HG03280 (cell line): Measurements from ENCODE around the gene RAB23.

Source experiments
- ATAC-seq: cut with Tn5 transposase; IDR thresholded peaks from one replicate; pipeline ENCODE4 v1.9.1; 2021; ENCODE audit warnings: mild to moderate bottlenecking, moderate library complexity; ENCODE audit not compliant: unreplicated experiment

Gene RAB23

DNA sequence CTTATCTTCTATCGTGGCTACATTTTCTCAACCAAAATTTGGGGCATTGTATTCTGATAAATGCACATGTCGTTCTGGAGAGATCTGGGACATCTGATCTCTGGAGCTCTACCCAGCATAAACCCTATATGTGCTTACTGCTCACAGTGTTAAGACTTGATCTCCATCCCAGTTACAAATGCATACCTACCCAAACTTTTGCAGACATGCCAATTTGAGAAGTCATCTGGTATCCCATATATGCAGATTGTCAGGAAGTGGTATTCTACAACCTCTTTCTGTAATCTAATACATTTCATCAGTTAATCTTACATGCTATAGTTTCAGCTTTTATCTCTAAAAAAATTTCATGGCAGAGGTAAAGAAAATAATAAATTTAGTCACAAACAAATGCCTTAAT lies 38.8 kb downstream of the RAB23 start:
- no peak for ATAC-seq

DNA sequence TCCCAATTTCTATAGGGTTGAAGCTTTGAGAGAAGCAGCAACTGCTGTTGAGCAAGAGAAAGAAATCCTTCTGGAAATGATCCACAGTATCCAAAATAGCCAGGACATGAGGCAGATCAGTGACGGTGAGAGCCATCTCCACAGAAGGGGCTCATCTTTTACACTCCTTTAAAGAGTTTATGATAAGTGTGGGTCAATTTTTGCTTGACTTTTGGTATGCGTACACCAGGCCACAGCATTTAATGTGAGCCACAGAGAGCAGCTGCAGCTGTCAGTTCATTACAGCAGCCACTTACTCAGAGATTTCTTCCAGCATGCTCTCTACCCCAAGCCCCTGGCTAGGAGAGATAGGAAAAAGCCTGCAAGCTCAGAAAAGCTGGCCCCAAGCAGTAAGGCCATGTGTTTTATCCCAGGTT lies 40.1 kb downstream of the RAB23 start:
- ATAC-seq = no peak

DNA sequence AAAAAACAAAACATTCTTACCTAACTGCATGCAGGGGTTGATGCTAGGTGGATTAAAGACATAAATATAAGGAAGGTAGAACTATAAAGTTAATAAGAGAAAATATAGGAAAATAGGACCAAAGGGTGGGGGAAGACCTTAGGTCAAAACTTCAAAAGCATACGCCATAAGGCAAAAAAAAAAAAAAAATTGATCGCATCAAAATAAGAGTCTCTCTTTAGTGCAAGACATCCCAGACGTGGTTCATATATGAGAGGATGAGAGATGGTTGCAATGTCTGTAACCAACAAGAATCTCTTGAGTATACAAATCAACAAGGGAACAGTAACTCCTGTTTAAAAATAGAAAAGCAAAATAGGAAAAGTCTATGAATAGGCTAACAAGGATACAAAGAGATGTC lies 41.5 kb downstream of the RAB23 start:
- ATAC-seq = no peak

DNA sequence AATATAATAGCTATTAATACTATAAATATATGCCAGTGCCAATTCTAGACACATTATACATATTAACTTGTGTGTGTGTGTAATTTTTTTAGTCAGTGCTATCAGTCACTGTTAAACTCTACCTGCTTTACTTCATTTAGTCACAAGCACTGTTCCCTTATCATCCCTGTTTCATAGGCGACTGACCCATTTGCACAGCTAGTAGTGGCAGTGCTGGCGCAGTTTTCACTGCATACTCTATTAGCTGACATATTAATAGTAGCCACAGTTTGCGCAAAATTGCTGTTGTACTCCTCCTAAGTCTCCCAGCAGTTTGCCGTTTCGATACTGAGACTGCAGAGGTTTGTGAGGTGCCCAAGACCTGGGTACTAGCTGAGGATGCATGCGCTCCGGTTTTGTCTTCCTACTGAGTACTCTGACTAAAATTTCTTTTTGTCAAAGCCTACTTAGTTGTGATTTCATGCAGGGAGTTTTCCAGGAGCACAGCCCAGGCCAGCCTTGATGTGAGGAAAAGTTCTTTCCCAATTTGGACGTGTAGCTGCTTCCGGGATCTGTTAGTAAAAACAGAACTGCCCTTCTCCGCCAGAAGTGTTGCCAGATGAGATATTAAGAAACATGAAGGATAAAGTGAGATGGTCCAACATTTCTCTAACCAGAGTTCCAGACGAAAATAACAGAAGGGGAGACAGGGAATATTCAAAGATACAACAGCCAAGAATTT lies 44.4 kb downstream of the RAB23 start:
- ATAC-seq = no peak

DNA sequence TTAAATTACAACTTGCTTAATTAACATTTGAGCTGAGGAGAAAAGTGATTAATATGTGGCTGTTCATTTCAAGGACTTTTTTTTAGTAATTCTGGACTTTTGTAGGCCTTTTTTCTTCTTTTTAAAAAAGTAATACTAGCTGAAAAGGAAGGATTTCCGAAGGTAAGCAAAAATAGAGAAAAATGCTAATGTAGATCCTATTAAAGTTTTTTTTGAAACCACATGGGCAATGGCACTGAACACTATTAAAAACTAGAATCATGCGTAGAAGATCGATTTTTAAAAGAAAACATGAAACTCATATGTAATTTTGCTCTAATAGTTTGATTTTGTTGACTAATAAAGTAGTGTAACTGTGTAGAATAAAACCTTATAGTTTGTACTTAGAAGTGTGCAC lies 47.6 kb downstream of the RAB23 start:
- ATAC-seq = no peak

DNA sequence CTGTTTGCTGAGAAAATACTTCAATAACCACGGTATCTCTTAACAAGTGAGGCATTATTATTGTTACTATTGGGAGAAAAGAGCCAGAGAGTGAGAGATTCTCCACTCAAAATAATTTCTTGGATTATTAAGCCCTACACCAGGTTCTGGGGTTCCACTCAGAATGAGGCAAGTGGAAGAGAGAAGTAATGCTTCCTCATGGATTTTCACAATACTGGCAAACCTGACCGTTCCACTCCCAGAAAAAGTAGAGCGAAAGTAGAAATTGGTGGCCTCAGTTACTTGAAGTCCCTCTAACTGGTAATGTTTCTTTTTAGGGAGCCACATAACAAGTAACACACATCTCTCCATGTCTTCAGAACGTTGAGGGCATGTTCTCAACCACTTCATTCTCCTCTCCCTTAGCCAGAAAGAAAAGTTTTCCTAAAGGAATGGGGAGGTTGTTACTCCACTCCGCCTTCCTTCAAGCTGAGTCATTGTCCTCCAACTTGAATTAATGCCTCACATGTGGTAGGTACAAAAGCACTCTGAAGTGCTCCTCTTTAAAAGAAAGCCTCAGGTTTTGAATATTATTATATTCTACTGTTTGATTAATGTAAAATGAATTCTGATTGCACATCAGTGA lies 48.1 kb downstream of the RAB23 start:
- ATAC-seq = no peak

DNA sequence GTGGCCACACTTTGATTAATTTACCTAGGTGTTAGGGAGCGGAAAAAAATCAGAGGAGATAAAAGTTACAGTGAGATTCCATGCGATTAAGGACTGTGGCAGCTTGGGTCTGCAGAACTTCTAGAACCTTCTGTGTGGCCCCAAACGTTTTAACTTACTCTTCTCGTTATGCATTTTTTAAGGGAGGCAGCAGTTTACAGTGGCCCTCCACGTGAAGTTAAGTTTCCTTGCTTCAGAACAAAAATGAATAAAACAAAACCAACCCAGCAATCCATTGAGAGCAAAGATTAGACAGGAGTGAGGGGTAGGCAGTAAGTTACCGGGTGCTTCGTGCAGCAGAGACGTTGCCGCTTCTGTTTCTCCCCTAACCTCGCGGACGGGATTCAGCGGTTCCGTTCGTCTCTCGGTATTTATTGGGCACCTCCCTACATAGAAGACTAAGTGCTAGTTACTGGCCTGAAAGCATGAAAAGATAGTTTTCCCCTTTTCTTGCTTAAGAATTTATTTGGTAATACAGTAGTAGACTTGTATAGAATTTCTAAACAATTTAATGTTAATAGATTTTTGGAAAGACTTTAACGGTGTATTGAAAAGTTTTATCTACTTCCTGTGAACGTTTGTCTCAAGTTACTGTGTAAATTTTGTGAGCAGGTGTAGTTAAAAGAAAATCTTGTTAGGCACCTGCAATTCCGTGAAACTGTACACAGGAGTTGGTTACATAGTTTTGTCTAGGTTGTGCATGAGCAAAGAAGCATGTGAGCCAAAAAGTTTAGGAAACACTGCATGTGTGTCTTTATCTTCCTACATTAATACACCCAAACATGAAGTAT lies 48.8 kb downstream of the RAB23 start:
- no peak for ATAC-seq

DNA sequence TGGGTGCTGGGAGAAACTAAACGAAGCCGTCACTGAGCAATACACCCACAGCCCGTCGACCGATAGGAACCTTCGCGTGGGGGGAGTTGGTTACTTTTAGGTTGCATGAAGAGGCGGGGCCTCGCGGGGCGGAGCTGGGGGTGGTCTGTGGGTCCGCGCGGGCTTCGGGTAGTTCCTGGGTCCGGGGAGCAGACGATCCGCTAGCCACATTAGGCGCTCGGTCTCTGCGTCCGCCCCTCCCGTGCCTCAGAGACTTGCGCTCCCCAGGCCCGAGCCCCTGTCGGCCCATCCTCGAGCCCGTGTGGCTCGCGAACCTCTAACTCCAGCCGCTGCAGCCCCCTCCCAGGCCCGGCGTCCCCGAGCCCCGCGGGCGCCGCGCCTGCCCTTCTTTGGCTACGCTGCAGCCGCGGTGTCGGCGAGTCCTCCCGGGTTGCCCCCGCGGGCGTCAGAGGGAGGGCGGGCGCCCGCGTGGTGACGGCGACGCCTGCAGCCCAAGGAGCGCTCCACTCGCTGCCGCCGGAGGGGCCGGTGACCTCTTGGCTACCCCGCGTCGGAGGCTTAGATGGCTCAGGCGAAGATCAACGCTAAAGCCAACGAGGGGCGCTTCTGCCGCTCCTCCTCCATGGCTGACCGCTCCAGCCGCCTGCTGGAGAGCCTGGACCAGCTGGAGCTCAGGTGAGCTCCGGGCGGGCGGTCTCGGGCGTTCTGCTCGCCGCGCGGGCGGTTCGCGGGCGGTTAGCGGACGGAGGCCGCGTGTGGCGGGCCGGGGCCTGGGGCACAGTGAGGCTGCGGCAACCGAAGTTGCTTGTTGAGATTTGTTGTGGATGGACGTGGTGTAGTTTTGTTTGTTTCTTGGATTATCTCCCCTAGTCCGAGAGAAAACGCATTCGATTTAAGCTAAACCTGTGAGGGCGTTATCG lies 49.7 kb downstream of the RAB23 start, which contains the start of gene BAG2:
Gene BAG2, plus strand, starts transcription at position 191 of the 920 bp plus-strand sequence. Its CDS starts 372 bp downstream, at position 563.
- peak; percentile 83 for ATAC-seq

DNA sequence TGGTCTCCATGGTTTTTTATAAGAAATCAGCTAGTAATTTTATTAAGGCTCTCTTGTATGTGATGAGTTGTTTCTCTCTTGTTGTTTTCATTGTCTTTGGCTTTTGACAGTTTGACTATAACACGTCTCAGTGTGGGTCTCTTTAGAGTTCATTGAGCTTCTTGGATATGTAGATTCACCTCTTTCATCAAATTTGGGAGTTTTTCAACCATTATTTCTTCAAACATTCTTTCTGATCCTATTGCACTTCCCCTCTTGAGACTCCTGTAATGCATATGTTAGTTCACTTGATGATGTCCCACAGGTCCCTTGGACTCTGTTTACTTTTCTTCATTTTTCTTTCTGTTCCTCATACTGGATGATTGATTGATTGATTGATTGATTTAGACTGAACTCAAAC lies 57.0 kb downstream of the RAB23 start:
- no peak for ATAC-seq

DNA sequence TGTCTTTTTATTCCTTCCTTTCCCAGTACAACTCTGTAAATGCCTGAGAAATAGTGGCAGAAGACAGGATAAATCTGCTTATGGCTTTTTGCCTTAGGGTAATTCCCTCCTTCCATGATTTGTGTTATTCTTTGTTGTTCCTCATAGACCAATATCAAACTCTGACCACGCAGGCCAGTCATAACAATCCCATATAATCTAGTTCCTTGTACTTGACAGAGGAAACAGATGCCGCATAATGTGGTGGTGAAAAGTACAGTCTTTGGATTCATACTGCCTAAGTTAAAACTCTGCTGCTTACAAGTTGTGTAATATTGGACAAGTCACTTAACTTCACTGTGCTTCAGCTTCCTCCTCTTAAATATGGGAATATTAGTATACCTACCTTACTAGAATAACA lies 58.2 kb downstream of the RAB23 start:
- no peak for ATAC-seq

DNA sequence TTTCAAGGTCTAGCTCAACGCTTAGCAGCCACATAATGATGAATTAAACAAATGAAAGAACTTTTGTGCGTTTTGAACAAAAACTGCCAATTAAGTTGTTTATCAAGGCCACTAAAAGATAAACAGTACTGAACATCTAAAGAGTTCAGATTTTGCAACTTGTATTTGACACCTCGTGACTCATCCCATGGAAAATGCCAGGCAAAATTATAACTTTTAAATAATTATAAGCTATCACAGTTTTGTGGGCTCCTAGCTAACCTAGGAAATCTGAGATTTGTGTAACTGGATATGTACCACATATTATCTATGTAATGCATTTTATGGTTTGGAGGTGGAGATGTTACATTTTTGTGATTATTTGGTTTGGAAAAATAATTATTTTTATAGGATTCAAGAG lies 59.6 kb downstream of the RAB23 start:
- no peak for ATAC-seq

DNA sequence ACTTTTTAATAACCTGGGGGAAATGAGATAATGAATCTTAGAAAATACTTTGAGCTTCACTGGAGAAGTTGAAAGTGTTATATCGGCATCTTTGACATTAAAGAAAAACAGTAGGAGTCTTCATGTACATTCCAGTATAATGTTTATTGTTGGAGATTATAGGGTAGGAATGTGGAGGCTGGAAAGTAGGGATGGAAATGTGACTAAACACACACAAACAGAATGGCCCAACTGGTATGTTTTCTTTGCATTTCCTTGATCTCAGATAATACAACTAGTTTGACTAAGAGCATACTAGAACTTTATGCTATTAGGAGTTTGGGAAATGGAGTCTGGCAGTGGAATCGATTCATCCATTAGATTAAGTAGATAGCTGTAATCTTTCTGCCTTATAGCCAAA lies 60.1 kb downstream of the RAB23 start:
- ATAC-seq = no peak

DNA sequence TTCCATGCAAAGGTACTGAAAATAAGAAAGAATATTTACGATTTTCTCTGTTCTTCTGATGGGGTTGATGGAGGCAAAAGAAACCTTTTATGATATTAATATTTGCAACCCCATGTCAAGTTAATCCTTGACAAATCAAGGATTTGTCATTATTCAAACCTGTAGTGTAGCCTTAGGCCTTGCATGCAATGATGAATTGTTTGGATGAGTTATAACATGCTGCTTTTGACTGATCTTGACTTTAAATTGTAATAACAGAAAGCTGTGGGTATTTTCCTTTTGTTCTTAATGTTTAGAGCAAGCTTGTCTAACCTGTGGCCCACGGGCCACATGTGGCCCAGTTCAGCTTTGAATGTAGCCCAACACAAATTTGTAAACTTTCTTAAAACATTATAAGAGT lies 63.0 kb downstream of the RAB23 start:
- no peak for ATAC-seq

DNA sequence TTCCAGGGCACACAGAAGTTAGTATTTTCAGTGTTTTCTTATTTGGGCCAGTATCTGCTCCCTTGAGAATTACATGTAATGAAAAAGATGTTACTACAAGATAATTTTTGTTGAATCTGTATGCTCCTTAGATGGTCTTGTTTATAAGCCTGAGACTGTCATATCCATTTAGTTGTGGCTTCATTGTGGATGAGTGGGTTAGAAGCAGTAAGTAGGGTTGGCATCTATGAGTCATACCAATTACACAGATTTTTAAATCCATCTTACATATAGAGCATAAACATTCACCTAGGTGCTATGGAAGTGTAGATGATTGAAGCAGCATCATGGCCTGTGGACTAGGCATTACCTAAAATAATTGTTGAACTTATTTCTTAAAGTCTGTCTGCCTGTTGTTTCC lies 63.4 kb downstream of the RAB23 start:
- ATAC-seq = no peak

DNA sequence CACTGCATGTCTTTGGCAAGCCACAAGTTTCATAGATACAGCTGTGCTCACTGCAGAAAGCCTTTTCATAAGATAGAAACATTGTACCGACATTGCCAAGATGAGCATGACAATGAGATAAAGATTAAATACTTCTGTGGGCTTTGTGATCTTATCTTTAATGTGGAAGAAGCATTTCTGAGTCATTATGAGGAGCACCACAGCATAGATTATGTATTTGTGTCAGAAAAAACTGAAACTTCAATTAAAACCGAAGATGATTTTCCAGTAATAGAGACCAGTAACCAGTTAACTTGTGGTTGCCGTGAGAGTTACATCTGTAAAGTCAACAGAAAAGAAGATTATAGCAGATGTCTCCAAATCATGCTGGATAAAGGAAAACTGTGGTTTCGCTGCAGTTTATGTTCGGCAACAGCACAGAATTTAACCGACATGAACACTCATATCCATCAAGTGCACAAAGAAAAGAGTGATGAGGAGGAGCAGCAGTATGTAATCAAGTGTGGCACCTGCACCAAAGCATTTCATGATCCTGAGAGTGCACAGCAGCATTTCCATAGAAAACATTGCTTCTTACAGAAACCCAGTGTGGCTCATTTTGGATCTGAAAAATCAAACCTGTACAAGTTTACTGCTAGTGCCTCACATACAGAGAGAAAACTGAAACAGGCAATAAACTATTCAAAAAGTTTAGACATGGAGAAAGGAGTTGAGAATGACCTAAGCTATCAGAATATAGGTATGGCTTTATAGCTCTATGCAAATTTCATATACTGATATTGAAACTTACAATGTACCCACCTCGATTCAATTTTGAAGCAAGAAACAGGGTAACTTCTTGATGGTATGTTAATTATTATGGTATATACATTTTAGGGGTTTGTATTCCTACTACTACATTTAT lies 73.9 kb downstream of the RAB23 start:
- no peak for ATAC-seq

DNA sequence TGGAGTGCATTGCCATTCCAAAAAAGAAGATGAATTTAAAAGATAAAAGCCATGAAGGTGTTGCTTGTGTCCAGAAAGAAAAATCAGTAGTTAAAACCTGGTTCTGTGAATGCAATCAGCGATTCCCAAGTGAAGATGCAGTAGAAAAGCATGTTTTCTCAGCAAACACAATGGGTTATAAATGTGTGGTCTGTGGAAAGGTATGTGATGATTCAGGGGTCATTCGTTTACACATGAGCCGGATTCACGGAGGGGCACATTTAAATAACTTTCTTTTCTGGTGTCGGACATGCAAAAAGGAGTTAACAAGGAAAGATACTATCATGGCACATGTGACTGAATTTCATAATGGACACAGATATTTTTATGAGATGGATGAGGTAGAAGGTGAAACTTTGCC lies 74.7 kb downstream of the RAB23 start:
- no peak for ATAC-seq

DNA sequence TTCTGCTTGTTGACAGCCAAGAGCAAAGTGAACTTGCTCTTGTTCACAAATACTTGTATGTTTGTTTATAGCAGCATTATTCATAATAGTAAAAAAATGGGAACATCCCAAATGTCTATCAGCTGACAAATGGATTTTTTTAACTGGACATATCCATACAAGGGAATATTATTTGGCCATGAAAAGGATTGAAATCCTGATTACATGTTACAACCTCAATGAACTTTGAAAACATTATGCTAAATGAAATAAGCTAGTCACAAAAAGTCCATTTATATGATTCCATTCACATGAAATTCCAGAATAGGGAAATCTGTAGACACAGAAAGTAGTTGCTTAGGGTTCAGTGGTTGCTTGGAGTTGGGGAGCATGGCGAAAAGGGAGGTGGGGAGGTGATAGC lies 78.4 kb downstream of the RAB23 start:
- no peak for ATAC-seq

DNA sequence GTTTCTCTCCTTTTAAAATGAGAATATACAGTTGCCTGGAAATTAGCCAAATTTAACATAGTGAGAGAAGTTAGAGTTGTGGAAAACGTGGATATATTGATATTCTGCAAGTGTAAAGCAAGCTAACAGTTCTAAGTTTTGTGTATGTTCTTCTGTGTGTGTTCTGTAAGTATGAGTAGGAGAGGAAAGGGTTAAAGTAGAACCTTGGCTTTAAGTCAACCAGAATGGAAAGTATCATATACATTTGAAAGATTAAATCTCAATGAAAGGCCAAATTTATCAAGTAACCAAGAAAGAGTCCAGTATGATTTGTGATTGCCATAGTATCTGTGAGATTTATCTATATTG lies 80.0 kb downstream of the RAB23 start:
- no peak for ATAC-seq

DNA sequence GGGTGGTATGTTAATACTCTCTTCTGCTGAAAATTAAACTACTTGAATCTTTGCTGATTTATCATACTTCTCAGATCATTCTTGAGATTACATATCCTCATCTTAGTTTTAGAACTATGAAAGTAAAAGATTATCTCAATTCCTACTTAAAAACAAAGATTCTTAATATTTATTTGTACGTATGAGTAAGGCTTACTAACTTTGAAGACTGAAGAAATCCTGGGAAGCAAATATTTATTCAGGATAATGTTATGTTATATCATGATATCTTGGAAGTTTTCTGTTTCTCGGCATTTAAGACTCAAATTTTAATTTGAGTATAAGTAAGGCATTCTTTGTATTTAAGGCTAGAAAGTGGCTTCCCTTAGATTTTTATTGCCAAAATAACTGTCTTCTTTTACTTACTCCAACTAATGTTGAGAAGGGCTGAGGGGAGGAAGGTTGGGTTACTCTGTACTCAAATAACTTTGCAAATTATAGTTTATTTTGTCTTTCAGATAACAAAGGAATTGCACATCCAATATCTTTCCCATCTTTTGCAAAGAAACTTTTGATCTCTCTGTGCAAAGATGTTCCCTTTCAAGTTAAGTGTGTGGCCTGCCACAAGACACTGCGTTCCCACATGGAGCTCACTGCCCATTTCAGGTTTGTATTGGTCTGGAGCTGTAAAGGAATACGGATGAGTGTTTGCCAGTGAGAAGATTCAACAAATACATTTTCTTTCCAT lies 80.5 kb downstream of the RAB23 start:
- ATAC-seq = no peak
